GM23248 (cell line): ENCODE results near the gene HBA1. TPM values are rescaled to one million over a fixed set of nuclear protein-coding genes. Genes with fewer than 3 reads are reported as not detected.
"Not testable (repeated sequence)": the region's sequence is repeated elsewhere in the genome, so short reads cannot be mapped to it uniquely, and the experiment has no call there.

Source experiments
- DNase-seq: peaks from one replicate; pipeline ENCODE4 v3.0.0-alpha.2; 2015
- H2AFZ ChIP-seq: fragments of 200-600 bp; sonication (generic); 2 replicates; pipeline ENCODE4 v1.6.1; 2016; ENCODE audit warnings: antibody characterized with exemption
- H3F3A ChIP-seq: fragments of 200-600 bp; sonication (generic); 2 replicates; pipeline ENCODE4 v1.6.1; 2016; ENCODE audit warnings: mild to moderate bottlenecking, antibody characterized with exemption, mixed run types; ENCODE audit not compliant: insufficient read depth
- H3K27ac ChIP-seq: fragments of 200-600 bp; sonication (generic); 2 replicates; pipeline ENCODE4 v1.5.1; 2016; ENCODE audit warnings: mild to moderate bottlenecking
- H3K27me3 ChIP-seq: fragments of 200-600 bp; sonication (generic); replicated peaks from 2 replicates; pipeline ENCODE4 v1.6.1; 2016; ENCODE audit warnings: mild to moderate bottlenecking; ENCODE audit not compliant: insufficient read depth
- H3K36me3 ChIP-seq: fragments of 200-600 bp; sonication (generic); 2 replicates; pipeline ENCODE4 v1.6.1; 2016; ENCODE audit warnings: low read depth, mild to moderate bottlenecking
- H3K4me1 ChIP-seq: fragments of 200-600 bp; sonication (generic); 2 replicates; pipeline ENCODE4 v1.6.1; 2016; ENCODE audit warnings: mild to moderate bottlenecking; ENCODE audit not compliant: insufficient read depth
- H3K4me2 ChIP-seq: fragments of 200-600 bp; sonication (generic); one replicate; pipeline ENCODE4 v1.6.1; 2016; ENCODE audit warnings: mild to moderate bottlenecking; ENCODE audit not compliant: unreplicated experiment
- H3K4me3 ChIP-seq: fragments of 200-600 bp; sonication (generic); 2 replicates; pipeline ENCODE4 v1.5.1; 2016; ENCODE audit warnings: mild to moderate bottlenecking
- H3K79me2 ChIP-seq: fragments of 200-600 bp; sonication (generic); 2 replicates; pipeline ENCODE4 v1.6.1; 2016; ENCODE audit warnings: mild to moderate bottlenecking; ENCODE audit not compliant: insufficient read depth
- H3K9ac ChIP-seq: fragments of 200-600 bp; sonication (generic); 2 replicates; pipeline ENCODE4 v1.6.1; 2016; ENCODE audit warnings: mild to moderate bottlenecking
- H3K9me2 ChIP-seq: fragments of 200-600 bp; sonication (generic); 2 replicates; pipeline ENCODE4 v1.6.1; 2016; ENCODE audit warnings: mixed run types, mild to moderate bottlenecking, moderate library complexity; ENCODE audit not compliant: insufficient read depth
- H3K9me3 ChIP-seq: fragments of 200-600 bp; sonication (generic); one replicate; pipeline ENCODE4 v1.6.1; 2017; ENCODE audit warnings: low read depth
- H4K20me1 ChIP-seq: fragments of 200-600 bp; sonication (generic); 2 replicates; pipeline ENCODE4 v1.6.0; 2016; ENCODE audit not compliant: insufficient read depth
- EZH2 ChIP-seq: fragments of 200-600 bp; sonication (generic); IDR thresholded peaks from 2 replicates; pipeline ENCODE4 v1.6.1; 2018; ENCODE audit warnings: antibody characterized with exemption, mild to moderate bottlenecking; ENCODE audit not compliant: insufficient read depth, poor library complexity, severe bottlenecking
- EZH2phosphoT487 ChIP-seq: fragments of 200-600 bp; sonication (generic); IDR thresholded peaks from 2 replicates; pipeline ENCODE4 v1.6.1; 2018; ENCODE audit warnings: antibody characterized with exemption, moderate library complexity, mild to moderate bottlenecking, low read depth; ENCODE audit not compliant: insufficient read depth
- WGBS, 2 experiments: methylation state at CpG; one replicate each; pipeline ENCODE4 v1.1.6; 2015 to 2017; ENCODE audit warnings: low lambda C conversion rate in 2 of 2, low coverage in 1 of 2; ENCODE audit errors: missing lambda C conversion rate in 2 of 2; 5-methylcytosine and 5-hydroxymethylcytosine counted together
- in situ Hi-C: fragments of 300-500 bp; cut with MboI; formaldehyde crosslinking; loops from 2 replicates; pipeline ENCODE4 v1.15.0; 2020
- polyA plus RNA-seq: library from polyadenylated mRNA; unstranded; fragments of >200 nt; fragmentation: Nextera tagmentation; extraction: Ambion mirVana; gene quantifications from 2 replicates; pipeline ENCODE4 v1.2.1, GENCODE V29; 2016
- total RNA-seq: library from RNA; depleted of rRNA; stranded (reverse); fragments of >200 nt; shearing (Covaris generic); gene quantifications from 2 replicates; pipeline ENCODE4 v1.2.3, GENCODE V29; 2014; rRNA removed

Gene HBA1
- total RNA-seq: not detected in 2 replicates
- not detected in 2 replicates for polyA plus RNA-seq

GRCh38 chr16:176477-177382, at the start of gene HBA1:
HBA1 (plus strand) TSS chr16:176680; CDS start chr16:176717, 37 bp downstream.
- WGBS, 2 experiments: 2 to 6% methylated on average over 10 to 32 of the region's 88 CpGs
- H3K27ac ChIP-seq, DNase-seq, H3K4me1 ChIP-seq, H2AFZ ChIP-seq, H3K36me3 ChIP-seq, H3K4me2 ChIP-seq, H3K9ac ChIP-seq, H4K20me1 ChIP-seq, in situ Hi-C loops, H3F3A ChIP-seq, H3K9me3 ChIP-seq, H3K4me3 ChIP-seq, H3K9me2 ChIP-seq, H3K79me2 ChIP-seq: not testable (repeated sequence)
- H3K27me3 ChIP-seq: peaks cover 45% of the 10 kb centered on the region

GRCh38 chr16:129075-129474, 47.4 kb upstream of the HBA1 start:
- Histone ChIP-seq H3F3A (no peaks in the 10 kb centered on the region), H3K79me2 (peaks cover 60% of the 10 kb centered on the region), H3K9ac (no peak overlapping the region), H3K27ac (no peak overlapping the region), H2AFZ (no peak overlapping the region), H3K4me2 (no peak overlapping the region), H3K4me1 (no peaks in the 10 kb centered on the region), H3K9me3 (no peaks in the 10 kb centered on the region), H4K20me1 (peaks cover 4% of the 10 kb centered on the region; the same call in 1 of the 2 replicates), H3K9me2 (no peaks in the 10 kb centered on the region), H3K36me3 (no peaks in the 10 kb centered on the region), H3K27me3 (no peaks in the 10 kb centered on the region), H3K4me3 (no peak overlapping the region)
- WGBS, 2 experiments: 92 to 97% methylated on average over 2 of the region's 2 CpGs
- no peak for DNase-seq
- in situ Hi-C loops: no loop called here
- TF ChIP-seq EZH2phosphoT487: no peak
- no peak for TF ChIP-seq EZH2

GRCh38 chr16:130533-131173, 45.8 kb upstream of the HBA1 start:
- Histone ChIP-seq H3K27ac (no peak overlapping the region), H3K27me3 (no peaks in the 10 kb centered on the region), H3F3A (no peaks in the 10 kb centered on the region), H3K79me2 (peaks cover 73% of the 10 kb centered on the region), H3K9me3 (no peaks in the 10 kb centered on the region), H3K9me2 (no peaks in the 10 kb centered on the region), H3K9ac (no peak overlapping the region), H2AFZ (no peak overlapping the region), H3K36me3 (no peaks in the 10 kb centered on the region), H3K4me1 (no peaks in the 10 kb centered on the region), H3K4me3 (no peak overlapping the region), H3K4me2 (no peak overlapping the region), H4K20me1 (peaks cover 7% of the 10 kb centered on the region; the same call in 1 of the 2 replicates)
- in situ Hi-C loops: no loop called here
- DNase-seq: no peak
- TF ChIP-seq EZH2phosphoT487 (no peak), EZH2 (no peak)
- WGBS, 2 experiments: 97 to 98% methylated on average over 15 of the region's 15 CpGs

- Histone ChIP-seq H3K36me3 (no peaks in the 10 kb centered on the region), H3K9me3 (no peaks in the 10 kb centered on the region), H3K9ac (no peak overlapping the region), H3K4me2 (no peak overlapping the region), H3F3A (no peaks in the 10 kb centered on the region), H3K4me3 (no peak overlapping the region), H3K27ac (no peak overlapping the region), H2AFZ (no peak overlapping the region), H4K20me1 (peaks cover 7% of the 10 kb centered on the region; the same call in 1 of the 2 replicates), H3K4me1 (0 out of 2 replicates have a peak, but pooled peaks cover under 1% of the 10 kb centered on the region), H3K27me3 (no peaks in the 10 kb centered on the region), H3K9me2 (no peaks in the 10 kb centered on the region), H3K79me2 (peaks cover 87% of the 10 kb centered on the region)
- in situ Hi-C loops: no loop called here
- TF ChIP-seq EZH2 (no peak), EZH2phosphoT487 (no peak)
- WGBS, 2 experiments: 93 to 95% methylated on average over 7 of the region's 7 CpGs
- DNase-seq: no peak
Measured at GRCh38 chr16:132120-132519, 44.4 kb upstream of the HBA1 start.
